H1 (cell line): ENCODE measurements around the gene SF3B1.

Experiments
- EZH2 ChIP-seq: fragments of 200-600 bp; sonication (generic); IDR thresholded peaks from 2 replicates; pipeline ENCODE4 v1.7.1; 2012; ENCODE audit warnings: low read depth, mild to moderate bottlenecking, moderate library complexity, low read length, inconsistent platforms; ENCODE audit not compliant: severe bottlenecking
- JUND ChIP-seq: IDR thresholded peaks from 2 replicates; pipeline ENCODE4 v1.6.1; 2011; ENCODE audit warnings: mild to moderate bottlenecking, improper control_type of control experiment, low read length
- NRF1 ChIP-seq: IDR thresholded peaks from 2 replicates; pipeline ENCODE4 v1.6.1; 2011; ENCODE audit warnings: mild to moderate bottlenecking, low read depth, low read length, improper control_type of control experiment
- SP2 ChIP-seq: IDR thresholded peaks from 2 replicates; pipeline ENCODE4 v1.6.1; 2012; ENCODE audit warnings: mild to moderate bottlenecking, low read length, inconsistent platforms
- TAF1 ChIP-seq: IDR thresholded peaks from 2 replicates; pipeline ENCODE4 v1.6.1; 2011; ENCODE audit warnings: mild to moderate bottlenecking, low read depth, low read length
- TF ChIP-seq, protein P1 (sequence below), 3 experiments: IDR thresholded peaks; 1 replicate in 2 of 3; 2 replicates in 1 of 3; pipeline versions ENCODE4 v1.5.1 to v1.6.1; 2011; ENCODE audit warnings: low read length in 3 of 3, mild to moderate bottlenecking in 3 of 3, inconsistent platforms in 2 of 3, low read depth in 1 of 3, moderate library complexity in 1 of 3; ENCODE audit not compliant: insufficient read depth in 1 of 3; ENCODE audit errors: control extremely low read depth in 1 of 3

DNA sequence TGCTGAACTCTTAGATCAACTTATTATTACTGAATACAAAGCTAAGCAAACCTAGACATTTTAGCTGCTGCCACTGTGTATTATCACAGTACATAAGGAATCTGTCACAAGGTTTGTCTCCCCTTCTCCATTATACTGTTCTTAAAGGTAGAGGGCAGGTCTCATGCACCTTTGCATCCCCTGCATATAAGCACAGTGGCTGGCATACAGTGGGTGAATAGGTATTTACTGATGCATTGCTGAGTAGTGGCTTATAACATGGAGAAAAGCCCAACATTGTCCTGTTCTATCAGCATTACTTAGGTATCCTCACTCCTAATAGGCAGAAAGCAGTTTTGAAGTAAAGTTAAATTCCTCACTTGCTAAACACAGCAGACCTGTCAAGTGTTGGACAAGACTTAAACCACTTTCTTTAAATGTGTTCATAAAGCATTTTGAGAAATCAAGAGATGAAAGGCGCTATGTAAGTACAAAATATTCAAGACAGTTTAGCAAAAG is 43.6 kb downstream of the SF3B1 start:
- TF ChIP-seq JUND (no peak), TAF1 (no peak), NRF1 (no peak), EZH2 (no peak), SP2 (no peak)
- TF ChIP-seq, protein P1, sequence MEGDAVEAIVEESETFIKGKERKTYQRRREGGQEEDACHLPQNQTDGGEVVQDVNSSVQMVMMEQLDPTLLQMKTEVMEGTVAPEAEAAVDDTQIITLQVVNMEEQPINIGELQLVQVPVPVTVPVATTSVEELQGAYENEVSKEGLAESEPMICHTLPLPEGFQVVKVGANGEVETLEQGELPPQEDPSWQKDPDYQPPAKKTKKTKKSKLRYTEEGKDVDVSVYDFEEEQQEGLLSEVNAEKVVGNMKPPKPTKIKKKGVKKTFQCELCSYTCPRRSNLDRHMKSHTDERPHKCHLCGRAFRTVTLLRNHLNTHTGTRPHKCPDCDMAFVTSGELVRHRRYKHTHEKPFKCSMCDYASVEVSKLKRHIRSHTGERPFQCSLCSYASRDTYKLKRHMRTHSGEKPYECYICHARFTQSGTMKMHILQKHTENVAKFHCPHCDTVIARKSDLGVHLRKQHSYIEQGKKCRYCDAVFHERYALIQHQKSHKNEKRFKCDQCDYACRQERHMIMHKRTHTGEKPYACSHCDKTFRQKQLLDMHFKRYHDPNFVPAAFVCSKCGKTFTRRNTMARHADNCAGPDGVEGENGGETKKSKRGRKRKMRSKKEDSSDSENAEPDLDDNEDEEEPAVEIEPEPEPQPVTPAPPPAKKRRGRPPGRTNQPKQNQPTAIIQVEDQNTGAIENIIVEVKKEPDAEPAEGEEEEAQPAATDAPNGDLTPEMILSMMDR (IDR thresholded peaks at IDR 0.05; ENCODE audit: control extremely low read depth in 1 of 3, insufficient read depth in 1 of 3, low read depth in 1 of 3, low read length in 3 of 3), result no peak
